Sigmoid colon (tissue), 7 donors: ENCODE measurements around the gene AKR1B15. TPM values are rescaled to one million over a fixed set of nuclear protein-coding genes. Genes with fewer than 3 reads are reported as not detected.

Source experiments
- DNase-seq: peaks from one replicate; pipeline ENCODE4 v3.0.0-alpha.2; 2019
- H3K27ac ChIP-seq, 4 donors: fragments of 200-600 bp; sonication (generic); one replicate each; pipeline ENCODE4 v1.5.1; 2016 to 2019; ENCODE audit warnings: mild to moderate bottlenecking in 1 of 4
- H3K27me3 ChIP-seq, 3 donors: fragments of 200-600 bp; sonication (generic); one replicate each; pipeline ENCODE4 v1.5.1; 2019; ENCODE audit warnings: mild to moderate bottlenecking in 1 of 3
- H3K36me3 ChIP-seq, 4 donors: fragments of 200-600 bp; sonication (generic); one replicate each; pipeline ENCODE4 v1.5.1; 2016 to 2019
- H3K4me1 ChIP-seq, 4 donors: fragments of 200-600 bp; sonication (generic); one replicate each; pipeline ENCODE4 v1.5.1; 2017 to 2019
- H3K4me3 ChIP-seq, 4 donors: fragments of 200-600 bp; sonication (generic); one replicate each; pipeline ENCODE4 v1.5.1; 2017 to 2019; ENCODE audit warnings: mild to moderate bottlenecking in 2 of 4, moderate library complexity in 1 of 4
- H3K9me3 ChIP-seq, 4 donors: fragments of 200-600 bp in 3 of 4; sonication (generic) in 3 of 4; one replicate each; pipeline versions ENCODE4 v1.5.1 to v1.6.1; 2013 to 2019
- CTCF ChIP-seq, 4 experiments: fragments of 450-650 bp in 3 of 4; fragments of 200-600 bp in 1 of 4; IDR thresholded peaks; one replicate each; pipeline ENCODE4 v1.5.1; 2016 to 2019; ENCODE audit warnings: antibody characterized with exemption in 4 of 4, mild to moderate bottlenecking in 3 of 4, moderate library complexity in 2 of 4
- EP300 ChIP-seq, 4 donors: sonication (generic); formaldehyde crosslinking; IDR thresholded peaks; one replicate each; pipeline ENCODE4 v1.6.1; 2017; ENCODE audit warnings: antibody characterized with exemption in 4 of 4
- POLR2A ChIP-seq, 2 donors: fragments of 450-650 bp; IDR thresholded peaks; one replicate each; pipeline ENCODE4 v1.6.1; 2016; ENCODE audit warnings: antibody characterized with exemption in 2 of 2, mild to moderate bottlenecking in 2 of 2, moderate library complexity in 2 of 2
- POLR2AphosphoS5 ChIP-seq, 4 donors: sonication (generic); formaldehyde crosslinking; IDR thresholded peaks; one replicate each; pipeline ENCODE4 v1.6.1; 2017; ENCODE audit warnings: antibody characterized with exemption in 4 of 4
- WGBS, 2 donors: extraction: QIAGEN DNeasy Blood & Tissue Kit; methylation state at CpG; one replicate each; pipeline ENCODE4 v1.1.7; 2013; 5-methylcytosine and 5-hydroxymethylcytosine counted together
- intact Hi-C: fragments of 100-400 bp; cut with DNase I; formaldehyde crosslinking; loops from one replicate; pipeline ENCODE4 v1.15.1; 2023
- polyA plus RNA-seq, 3 donors: library from polyadenylated mRNA; stranded (reverse); fragments of 200-250 nt; gene quantifications; one replicate each; pipeline ENCODE4 v1.2.3, GENCODE V29; 2013
- total RNA-seq, 4 donors: library from RNA; depleted of rRNA; stranded (reverse); fragments of >200 nt; gene quantifications; one replicate each; pipeline ENCODE4 v1.1.0, GENCODE V29; 2016
- donor health status: healthy with polysubstance abuse.
- donor health status: Bipolar disorder and iron deficiency.
- donor health status: healthy.

The AKR1B15 gene
- total and polyA plus RNA-seq, 7 donors = 0.22 TPM; not detected in 6

GRCh38 chr7:134619627-134620331 lies 70.9 kb downstream of the AKR1B15 start:
- H3K9me3 ChIP-seq = no peaks in the 10 kb centered on the region
- H3K27ac ChIP-seq = peak overlapping the region in 1 of 4 donors; percentile 46
- peaks cover 0 to 6% (median 0%) of the 10 kb centered on the region in 3 donors for H3K27me3 ChIP-seq
- 68 to 78% methylated on average over 2 of the region's 2 CpGs for WGBS, 2 donors
- TF ChIP-seq POLR2AphosphoS5 (IDR thresholded peaks at IDR 0.05) (no peak), CTCF (IDR thresholded peaks at IDR 0.05) (no peak), EP300 (IDR thresholded peaks at IDR 0.05) (no peak), POLR2A (IDR thresholded peaks at IDR 0.05) (no peak)
- H3K4me1 ChIP-seq = peaks cover 0 to 15% (median 0%) of the 10 kb centered on the region in 4 donors
- H3K4me3 ChIP-seq = no peak overlapping the region
- DNase-seq = no peak
- intact Hi-C loops = no loop called here
- no peaks in the 10 kb centered on the region for H3K36me3 ChIP-seq

DNA sequence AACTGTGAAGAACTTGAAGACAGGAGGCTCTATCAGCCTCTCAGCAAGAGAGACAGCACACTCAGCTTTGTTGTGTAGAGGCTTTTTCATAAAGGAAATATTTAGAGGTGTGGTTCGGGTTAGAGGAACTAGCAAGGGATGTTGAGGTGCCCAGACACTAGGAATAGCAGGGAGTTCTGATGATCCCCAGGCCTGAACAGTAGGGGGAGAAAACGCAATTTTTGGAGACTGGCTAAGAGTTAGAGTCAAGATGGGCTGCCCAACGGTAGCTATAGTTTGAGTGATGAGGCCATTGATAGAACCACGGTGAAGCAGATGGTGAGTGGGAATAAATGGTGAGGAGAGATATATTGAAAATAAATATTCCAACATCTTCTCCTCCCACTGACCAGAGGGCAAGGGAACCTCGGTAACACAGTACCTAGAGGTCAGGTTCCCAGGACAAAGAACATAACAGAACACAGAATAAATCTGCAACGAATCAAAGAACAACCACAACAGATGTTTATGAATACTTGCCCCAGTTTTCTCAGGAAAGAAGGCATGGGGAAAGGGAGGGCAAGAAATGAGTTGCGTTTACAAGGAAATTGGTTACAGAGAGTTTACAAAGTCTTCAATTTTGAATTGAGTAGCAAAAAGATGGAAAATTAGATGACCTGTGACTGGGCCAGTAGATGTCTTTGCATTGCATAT lies 73.5 kb downstream of the AKR1B15 start:
- no peaks in the 10 kb centered on the region for H3K9me3 ChIP-seq
- intact Hi-C loops = no loop called here
- H3K4me1 ChIP-seq = peaks cover 0 to 15% (median 0%) of the 10 kb centered on the region in 4 donors
- H3K27me3 ChIP-seq = peaks cover 0 to 10% (median 0%) of the 10 kb centered on the region in 3 donors
- H3K27ac ChIP-seq = no peak overlapping the region
- H3K36me3 ChIP-seq = no peaks in the 10 kb centered on the region
- TF ChIP-seq CTCF (IDR thresholded peaks at IDR 0.05) = no peak
- TF ChIP-seq POLR2AphosphoS5 (IDR thresholded peaks at IDR 0.05) = no peak
- TF ChIP-seq POLR2A (IDR thresholded peaks at IDR 0.05) = no peak
- no peak overlapping the region for H3K4me3 ChIP-seq
- no peak for DNase-seq
- 72 to 85% methylated on average over 7 of the region's 7 CpGs for WGBS, 2 donors

GRCh38 chr7:134623193-134623592 lies 74.3 kb downstream of the AKR1B15 start:
- TF ChIP-seq POLR2A (IDR thresholded peaks at IDR 0.05) (no peak), CTCF (IDR thresholded peaks at IDR 0.05) (no peak), EP300 (IDR thresholded peaks at IDR 0.05) (no peak), POLR2AphosphoS5 (IDR thresholded peaks at IDR 0.05) (no peak)
- intact Hi-C loops = no loop called here
- WGBS, 2 donors = 72 to 79% methylated on average over 2 of the region's 2 CpGs

GRCh38 chr7:134625550-134625949 lies 76.6 kb downstream of the AKR1B15 start:
- DNase-seq = no peak
- no peak for TF ChIP-seq POLR2AphosphoS5 (IDR thresholded peaks at IDR 0.05)
- TF ChIP-seq EP300 (IDR thresholded peaks at IDR 0.05) = no peak
- TF ChIP-seq POLR2A (IDR thresholded peaks at IDR 0.05) = no peak
- TF ChIP-seq CTCF (IDR thresholded peaks at IDR 0.05) = no peak
- 40 to 53% methylated on average over 3 of the region's 3 CpGs for WGBS, 2 donors
- intact Hi-C loops = no loop called here
- Histone ChIP-seq H3K4me3 (no peak overlapping the region), H3K9me3 (no peaks in the 10 kb centered on the region), H3K36me3 (no peaks in the 10 kb centered on the region), H3K27me3 (peaks cover 0 to 13% (median 0%) of the 10 kb centered on the region in 3 donors), H3K4me1 (no peaks in the 10 kb centered on the region), H3K27ac (no peak overlapping the region)

More at GRCh38 chr7:134623193-134623592, 74.3 kb downstream of the AKR1B15 start:
- Histone ChIP-seq H3K4me3 (no peak overlapping the region), H3K9me3 (no peaks in the 10 kb centered on the region), H3K27me3 (peaks cover 0 to 10% (median 0%) of the 10 kb centered on the region in 3 donors), H3K36me3 (no peaks in the 10 kb centered on the region), H3K4me1 (peaks cover 0 to 15% (median 0%) of the 10 kb centered on the region in 4 donors), H3K27ac (no peak overlapping the region)
- DNase-seq = no peak
